T-helper 22 cell (primary cell): ENCODE data around the gene DNAJB2.
A peak's percentile ranks its signal among the peaks of the same experiment; 100 is the strongest.

ENCODE experiments used
- DNase-seq: peaks from one replicate; pipeline ENCODE4 v3.0.0-alpha.2; 2020; ENCODE audit warnings: low read depth

The DNAJB2 gene

DNA sequence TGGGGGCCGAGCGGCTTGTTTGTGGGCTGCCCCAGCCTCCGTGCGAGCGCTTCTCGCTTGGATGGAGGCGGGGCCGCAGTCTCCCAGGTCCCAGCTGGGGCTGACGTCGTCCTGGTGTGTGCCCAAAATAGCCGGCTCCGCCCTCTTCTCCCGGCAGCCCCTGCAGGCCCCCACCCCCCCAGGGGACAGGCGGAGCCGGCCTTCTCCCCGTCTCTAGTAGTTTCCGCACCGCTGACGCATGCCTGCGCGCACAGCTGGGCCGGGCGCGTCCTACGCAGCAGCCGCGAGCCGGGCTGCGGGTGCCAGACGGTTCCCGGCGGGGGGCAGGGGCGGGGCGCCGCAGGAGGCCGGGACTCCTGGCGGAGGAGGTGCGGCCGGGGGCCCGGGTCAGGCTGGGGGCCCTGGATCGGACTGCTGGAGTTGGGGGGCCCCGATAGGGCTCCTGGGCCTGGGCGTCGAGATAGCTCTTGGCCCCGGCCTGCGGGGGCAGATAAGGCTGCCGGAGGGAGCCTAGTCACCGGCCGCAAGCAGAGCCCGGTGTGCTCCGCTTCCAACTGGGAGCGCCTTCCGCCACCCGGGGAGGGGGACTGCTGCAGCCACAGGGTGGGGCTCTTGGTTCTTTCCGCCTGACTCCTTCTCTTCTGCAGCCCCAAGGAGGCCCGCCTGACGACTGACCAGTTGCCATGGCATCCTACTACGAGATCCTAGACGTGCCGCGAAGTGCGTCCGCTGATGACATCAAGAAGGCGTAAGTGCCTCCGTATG lies at the start of gene DNAJB2:
Gene DNAJB2 (plus strand): TSS at position 216 of the 765 bp plus-strand sequence. CDS start 468 bp downstream, at position 684.
- peak; percentile 99 for DNase-seq

DNA sequence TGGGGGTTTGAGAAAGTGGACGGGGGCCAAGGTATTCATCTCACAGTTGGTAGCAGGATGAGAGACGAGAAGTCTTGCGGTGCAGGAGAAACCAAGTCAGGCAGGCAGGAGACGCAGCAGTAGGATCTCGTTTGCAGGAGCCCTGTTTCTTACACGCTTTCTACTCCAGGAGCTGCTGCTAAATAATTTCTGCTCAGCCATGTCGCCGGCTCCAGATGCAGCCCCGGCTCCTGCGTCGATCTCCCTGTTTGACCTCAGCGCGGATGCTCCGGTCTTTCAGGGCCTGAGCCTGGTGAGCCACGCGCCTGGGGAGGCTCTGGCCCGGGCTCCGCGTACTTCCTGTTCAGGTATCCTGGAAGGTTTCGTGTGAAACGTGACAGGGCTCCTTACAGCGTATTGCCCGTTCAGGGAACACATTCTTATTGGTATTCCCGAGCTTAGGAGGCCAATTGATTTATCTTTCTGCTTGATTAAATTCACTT lies 49.1 kb upstream of the DNAJB2 start:
- no peak for DNase-seq

DNA sequence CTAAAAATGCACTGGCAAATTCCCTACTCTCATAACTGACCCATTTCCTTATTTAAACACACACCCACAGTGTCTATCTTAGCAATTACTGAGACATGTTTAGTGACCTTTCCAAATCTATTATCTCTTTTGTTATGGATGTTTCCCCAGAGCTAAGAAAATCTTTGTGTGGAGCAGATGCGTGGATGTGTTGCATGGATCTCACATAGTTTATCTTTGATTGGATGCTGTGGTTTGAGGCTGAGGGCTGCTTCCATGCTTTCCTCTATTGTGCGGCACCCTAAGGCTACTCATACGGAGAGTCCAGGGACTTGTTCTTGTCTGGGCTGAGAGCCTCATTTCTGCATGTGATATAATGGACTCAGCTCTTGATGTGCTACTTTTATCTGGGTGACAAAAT lies 44.8 kb upstream of the DNAJB2 start:
- DNase-seq = no peak

DNA sequence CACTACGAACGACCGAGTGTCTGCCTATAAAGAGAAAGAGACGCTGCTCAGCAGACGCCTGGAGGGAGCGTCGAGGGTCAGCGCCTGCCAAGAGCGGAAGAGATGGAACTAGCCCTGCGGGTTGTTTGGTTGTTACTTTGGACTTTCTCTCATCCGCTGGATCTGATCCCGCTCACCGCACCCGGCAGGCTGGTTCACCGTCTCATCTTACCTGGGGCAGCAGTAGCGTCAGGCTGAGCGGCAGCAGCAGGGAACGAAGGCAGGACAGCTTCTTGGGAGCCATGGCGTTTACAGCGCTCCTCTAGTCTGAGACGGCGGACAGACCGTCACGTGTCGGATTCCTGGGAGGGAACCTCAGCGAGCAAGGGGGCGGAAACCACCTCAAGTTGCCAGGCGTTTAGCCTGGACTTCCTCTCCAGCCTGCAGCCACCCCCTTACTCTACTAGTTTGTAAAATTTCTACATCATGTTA lies 35.8 kb upstream of the DNAJB2 start:
- no peak for DNase-seq

DNA sequence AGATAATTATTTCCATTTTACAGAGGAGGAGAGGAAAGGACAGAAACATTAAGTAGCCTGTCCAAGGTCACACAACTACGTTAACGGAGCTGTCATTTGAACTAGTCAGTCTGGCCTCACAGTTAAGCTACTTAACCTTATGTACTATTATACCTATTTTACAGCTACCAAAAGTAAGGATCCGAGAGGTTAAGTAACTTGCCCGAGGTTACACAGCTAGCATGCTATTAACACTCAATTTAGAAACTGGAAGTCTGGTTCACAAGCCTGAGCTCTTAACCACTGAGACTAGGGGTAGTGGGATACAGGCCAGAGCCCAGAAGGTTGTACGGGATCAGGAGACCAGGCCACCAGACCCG lies 34.4 kb upstream of the DNAJB2 start:
- no peak for DNase-seq

DNA sequence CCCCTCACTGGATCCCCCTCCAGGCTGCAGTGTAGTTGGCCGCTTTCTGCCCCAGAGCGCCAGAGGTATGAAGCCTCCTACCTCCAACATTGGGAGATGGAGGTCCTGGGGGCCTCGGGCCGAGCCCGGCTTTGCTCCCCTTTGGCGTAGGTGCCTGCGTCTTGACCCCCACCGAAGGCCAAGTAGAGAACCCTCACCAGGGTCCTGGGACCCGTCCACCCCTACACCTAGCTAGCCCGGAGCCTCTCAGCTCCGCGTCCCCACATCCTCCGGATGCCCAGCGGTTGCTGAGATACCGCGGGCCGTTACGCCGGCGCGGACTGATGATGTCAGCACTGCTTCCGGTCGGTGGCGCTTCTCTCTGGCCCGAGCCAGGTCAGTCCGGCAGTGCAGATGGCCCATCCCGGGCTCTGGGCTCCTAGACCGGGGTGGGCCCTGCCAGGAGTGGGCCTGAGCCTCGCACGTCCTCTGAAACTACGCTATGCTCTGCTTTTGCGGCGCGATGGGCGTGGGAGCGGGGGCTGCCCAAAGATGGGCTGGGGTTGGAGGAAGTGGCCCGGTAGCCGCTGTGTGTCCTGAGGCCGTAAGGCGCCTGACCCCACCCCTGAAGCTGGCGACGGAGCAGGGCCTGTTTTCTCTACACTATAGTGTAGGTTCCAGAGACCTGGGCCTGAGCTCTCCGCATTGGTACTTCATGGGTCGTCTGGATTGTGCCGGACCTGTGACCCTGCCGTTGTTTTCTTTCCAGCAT lies 33.8 kb upstream of the DNAJB2 start, which contains the start of the genes GLB1L and STK16:
Gene GLB1L (minus strand): TSS at position 297 of the 751 bp plus-strand sequence. CDS start 1,871 bp downstream, outside the sequence.
Gene STK16 (plus strand): TSS at position 332 of the 751 bp plus-strand sequence. CDS start 521 bp downstream, outside the sequence.
- DNase-seq = peak; percentile 63

DNA sequence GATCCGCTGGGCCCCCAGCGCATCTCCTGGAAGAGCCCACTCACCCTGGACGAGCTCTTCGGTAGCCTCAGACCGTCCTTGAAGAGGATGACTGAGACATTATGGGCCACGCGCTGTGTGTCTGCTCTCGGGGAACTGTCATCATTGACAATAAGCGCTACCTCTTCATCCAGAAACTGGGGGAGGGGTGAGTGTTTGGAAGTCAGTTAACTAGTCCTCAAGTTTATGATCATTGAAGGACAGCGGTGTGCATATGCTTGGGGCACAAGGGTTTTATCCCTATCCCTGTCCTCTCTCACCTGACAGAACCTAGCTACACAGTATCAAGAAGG lies 33.3 kb upstream of the DNAJB2 start:
- no peak for DNase-seq

DNA sequence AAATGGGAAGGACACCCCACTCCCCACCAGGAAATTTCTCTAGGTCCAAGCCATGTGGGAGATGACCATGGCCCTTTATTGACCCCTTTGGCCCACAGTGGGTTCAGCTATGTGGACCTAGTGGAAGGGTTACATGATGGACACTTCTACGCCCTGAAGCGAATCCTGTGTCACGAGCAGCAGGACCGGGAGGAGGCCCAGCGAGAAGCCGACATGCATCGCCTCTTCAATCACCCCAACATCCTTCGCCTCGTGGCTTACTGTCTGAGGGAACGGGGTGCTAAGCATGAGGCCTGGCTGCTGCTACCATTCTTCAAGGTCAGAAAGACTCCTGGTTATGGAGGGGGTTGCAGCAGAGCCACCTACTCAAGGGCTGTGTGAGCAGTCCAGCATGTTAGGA lies 32.6 kb upstream of the DNAJB2 start:
- no peak for DNase-seq

DNA sequence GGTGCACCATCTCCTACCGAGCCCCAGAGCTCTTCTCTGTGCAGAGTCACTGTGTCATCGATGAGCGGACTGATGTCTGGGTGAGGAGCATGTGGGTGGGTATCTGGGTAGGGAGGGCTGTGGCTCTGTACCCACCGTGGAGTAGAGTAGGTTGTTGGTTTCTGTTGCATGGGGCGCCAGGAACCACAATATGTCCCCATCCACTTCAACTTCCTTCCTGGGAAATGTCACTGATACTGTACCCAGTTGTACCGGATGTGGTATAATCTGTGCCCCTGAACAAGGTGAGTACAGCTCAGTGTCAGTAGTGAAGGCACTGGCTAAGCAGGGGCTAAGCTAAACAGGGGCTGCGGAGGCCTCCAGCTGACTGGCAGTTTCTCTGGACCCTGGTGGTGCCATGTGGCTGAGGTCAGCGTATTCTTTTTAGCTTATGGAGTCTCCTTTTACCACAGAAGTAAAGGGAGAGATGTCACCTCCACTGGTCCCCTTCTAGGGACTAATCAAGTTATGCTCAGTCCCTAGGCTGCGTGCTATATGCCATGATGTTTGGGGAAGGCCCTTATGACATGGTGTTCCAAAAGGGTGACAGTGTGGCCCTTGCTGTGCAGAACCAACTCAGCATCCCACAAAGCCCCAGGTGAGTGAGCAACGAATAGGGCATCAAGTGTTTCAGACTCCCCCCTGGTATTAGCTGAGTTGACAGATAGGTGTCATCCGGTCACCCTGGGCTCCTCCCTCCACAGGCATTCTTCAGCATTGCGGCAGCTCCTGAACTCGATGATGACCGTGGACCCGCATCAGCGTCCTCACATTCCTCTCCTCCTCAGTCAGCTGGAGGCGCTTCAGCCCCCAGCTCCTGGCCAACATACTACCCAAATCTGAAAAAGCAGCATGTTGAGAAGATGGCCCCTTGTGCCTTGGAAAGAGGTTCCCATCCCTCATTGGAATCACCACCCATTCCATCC lies 31.2 kb upstream of the DNAJB2 start:
- DNase-seq = peak; percentile 73

DNA sequence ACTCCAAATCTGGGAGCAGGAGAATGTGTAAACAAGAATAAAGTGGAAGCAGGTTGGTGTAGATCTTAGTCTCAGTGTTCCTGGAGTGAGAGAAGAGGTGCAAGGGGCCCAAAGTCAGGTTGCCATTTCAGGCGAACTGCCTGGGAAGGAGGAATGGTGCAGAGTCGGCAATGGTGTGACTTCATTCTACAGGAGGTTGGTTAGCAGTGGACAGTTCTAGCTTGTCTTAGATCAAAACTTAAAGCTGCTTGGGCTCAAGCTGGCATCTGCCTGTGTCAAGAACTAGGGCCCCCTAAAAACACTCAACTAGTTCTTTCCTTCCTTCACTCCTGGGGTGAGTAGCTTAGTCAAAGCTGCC lies 30.3 kb upstream of the DNAJB2 start:
- no peak for DNase-seq

DNA sequence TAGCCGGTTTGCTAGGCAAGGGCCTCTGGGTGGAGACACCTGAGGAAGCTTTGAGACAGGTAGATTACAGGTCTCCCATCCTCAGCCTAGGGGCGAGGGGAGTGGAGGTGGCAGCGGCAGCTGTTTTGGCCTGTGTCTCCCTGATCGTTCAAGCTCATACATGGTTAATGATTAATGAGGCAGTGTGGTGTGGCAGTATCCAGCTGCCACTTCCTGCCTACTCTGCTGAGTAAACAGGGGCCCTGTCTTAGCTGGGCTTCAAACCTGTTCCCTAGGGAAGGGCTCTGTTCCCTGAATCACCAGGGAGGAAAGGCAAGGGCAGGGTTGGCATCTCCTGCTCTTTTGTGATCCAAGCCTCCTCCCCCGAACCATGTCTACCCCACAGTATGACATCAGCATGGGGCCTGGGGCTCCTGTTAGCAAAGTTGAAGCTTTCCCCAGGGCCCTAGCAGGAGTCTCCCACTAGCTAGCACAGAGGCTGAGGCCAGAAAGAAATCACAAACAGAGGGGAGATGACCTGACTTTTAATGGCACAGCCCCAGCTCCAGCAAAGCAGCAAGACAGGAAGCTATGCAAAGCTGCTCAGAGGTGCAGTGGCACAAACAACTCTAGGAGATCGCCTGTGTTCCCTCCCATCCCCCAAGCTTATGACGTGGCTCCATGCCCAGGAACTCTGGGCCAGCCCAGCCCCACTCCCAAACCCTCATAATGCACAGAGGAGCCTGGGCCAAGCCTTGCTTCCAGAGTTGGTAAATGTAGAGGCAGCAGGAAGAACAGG lies 29.8 kb upstream of the DNAJB2 start:
- peak; percentile 61 for DNase-seq

DNA sequence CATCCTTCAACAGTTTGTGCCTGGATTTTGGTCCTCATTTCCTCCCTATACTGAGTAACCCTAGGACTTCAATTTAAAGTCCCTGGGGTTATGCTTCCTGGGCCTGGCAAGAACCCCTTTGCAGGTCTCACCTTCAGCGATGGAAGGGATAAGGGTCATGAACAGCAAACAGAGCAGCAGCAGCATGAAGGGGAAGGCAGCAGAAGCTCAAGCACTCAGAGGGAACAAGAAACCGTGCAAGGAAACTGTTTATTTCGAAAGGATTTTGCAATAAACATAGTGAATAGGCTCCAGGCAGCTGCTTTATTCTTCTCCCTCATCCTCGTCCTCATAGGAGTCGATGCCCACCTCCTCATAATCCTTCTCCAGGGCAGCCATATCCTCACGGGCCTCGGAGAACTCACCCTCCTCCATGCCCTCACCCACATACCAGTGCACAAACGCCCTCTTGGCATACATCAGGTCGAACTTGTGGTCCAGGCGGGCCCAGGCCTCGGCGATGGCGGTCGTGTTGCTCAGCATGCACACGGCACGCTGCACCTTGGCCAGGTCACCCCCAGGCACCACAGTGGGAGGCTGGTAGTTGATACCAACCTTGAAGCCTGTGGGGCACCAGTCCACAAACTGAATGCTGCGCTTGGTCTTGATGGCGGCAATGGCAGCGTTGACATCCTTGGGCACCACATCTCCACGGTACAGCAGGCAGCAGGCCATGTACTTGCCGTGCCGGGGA lies 29.0 kb upstream of the DNAJB2 start:
- no peak for DNase-seq

DNA sequence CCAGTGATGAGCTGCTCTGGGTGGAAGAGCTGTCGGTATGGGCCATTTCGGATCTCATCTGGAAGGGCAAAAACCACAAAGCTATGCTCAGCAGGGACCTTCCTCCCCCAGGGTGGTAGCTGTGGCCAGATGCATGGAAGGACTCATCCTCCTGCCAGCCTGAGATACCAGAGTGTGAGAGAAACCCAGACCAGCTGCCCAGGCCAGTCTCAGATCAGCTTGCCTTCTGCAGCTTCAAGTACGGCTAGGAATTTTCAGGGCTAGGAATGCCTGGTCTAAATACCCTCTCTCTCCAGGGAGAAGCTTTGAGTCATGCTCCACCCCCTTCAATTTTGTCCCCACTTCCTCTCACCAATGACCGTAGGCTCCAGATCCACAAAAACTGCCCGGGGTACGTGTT lies 27.5 kb upstream of the DNAJB2 start:
- no peak for DNase-seq

DNA sequence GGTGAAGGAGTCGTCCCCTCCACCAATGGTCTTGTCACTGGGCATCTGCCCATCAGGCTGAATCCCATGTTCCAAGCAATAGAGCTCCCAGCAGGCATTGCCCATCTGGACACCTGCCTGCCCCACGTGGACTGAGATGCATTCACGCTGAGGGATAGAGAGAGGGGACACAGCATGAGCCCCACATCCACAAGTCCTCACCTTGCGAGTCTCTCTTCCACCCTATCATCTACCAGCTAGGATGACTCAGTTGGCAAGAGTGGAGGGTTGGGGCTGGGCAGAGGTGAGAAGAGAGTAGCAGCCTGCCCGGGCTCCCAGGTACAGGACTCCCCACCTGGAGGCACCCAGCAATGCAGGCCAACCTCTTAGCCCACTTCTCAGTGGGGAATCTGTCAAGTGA lies 27.1 kb upstream of the DNAJB2 start:
- no peak for DNase-seq

DNA sequence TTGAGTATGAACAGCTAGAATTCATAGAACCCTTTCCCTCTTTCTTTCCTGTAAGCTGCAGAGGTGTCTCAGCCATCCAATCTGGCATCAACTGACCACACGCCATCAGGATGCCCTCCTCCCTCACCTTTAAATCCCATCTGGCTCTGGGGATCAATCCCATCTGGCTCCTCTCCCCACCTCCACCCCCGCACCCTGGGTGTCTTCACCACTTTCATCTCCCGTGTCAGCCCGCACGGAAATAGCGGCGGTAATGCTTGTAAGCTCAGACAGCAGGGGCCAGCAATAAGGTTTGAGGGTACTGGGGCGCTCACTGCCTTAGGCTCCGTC lies 26.6 kb upstream of the DNAJB2 start:
- DNase-seq = no peak

DNA sequence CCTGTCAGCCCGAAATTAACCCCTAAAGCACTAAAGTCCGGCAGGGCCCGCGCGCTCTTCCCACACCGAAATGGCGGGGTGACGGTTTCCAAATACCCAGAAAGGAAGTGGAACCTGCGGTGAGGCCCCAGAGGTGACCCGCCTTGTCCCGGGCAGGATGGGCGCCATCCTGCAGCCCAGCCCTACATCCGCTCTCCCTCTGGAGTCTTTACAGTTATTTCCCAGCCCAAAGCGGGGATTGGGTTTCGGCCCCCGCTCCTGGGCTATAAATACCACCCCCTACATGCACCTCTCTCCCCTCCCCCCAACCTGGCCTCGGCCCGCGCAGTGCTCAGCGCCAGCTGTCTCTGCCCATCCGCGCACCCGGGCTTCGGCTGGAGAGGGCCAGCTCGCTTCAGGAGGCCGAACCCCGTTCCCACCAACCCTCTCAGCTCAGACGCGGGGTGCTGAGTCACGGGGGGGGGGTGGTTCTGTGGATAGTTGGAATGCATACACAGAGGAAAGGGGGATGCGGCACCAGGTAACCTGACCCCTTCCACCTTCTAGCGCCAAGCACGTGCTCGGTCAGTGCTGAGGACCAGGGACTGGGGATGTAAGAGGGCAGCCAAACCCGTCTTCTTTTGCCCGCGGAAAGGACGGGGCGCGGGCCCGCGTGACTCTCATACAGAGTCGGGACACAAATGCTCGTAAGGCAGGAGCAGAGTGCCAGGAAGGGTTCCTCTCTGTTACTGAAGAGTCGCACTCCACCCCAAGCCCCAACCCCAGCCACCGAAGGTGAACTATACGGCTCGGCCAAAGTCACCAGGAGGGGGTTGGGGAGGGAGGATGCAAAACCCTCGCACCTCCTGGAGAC lies 26.0 kb upstream of the DNAJB2 start, which contains the start of gene TUBA4B:
Gene TUBA4B (plus strand): TSS at position 344 of the 853 bp plus-strand sequence. CDS start 165 bp downstream, at position 509.
- no peak for DNase-seq

DNA sequence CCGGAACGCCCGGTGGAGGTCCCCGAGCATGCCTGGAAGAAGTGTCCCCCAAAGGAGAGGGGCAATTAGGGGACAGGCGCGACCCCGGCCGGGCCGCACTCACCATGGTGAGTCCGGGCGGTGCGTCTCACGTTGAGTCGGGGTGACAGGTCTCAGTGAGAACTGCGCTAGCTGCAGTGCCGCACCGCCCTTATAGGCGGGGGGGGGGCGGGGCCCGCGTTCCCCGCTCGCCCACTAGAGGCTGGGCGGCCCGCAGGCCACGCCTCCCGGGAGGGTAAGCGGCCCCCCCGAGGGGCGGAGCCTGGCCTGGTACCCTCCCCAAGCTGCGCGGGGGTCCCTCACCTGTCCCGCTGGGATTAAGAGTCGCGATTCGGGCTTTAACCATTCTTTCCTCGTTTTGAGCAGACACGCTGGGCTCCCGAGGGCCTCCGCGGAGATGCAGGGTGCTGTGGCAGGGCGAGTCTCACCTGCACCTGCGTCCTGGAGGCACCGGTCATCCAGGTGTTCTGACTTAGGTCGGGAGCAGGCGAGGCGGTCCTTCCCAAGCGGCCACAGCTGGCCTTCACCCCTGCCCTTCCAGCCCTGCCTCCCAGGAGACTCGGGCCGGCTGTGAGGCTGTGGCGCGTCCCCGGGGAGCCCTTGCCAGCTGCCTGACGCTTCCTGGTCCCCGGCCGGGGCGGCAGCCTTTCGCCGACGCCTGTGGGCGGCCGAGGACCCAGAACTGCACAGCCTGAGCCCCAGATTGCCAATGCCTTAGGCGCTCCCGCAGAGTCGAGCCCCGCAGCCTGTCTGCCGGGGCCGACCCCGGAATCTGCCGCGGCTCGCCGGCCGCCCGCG lies 25.2 kb upstream of the DNAJB2 start, which contains the start of gene TUBA4A:
Gene TUBA4A (minus strand): TSS at position 166 of the 837 bp plus-strand sequence. CDS start 60 bp downstream, at position 106.
- DNase-seq = peak; percentile 85

DNA sequence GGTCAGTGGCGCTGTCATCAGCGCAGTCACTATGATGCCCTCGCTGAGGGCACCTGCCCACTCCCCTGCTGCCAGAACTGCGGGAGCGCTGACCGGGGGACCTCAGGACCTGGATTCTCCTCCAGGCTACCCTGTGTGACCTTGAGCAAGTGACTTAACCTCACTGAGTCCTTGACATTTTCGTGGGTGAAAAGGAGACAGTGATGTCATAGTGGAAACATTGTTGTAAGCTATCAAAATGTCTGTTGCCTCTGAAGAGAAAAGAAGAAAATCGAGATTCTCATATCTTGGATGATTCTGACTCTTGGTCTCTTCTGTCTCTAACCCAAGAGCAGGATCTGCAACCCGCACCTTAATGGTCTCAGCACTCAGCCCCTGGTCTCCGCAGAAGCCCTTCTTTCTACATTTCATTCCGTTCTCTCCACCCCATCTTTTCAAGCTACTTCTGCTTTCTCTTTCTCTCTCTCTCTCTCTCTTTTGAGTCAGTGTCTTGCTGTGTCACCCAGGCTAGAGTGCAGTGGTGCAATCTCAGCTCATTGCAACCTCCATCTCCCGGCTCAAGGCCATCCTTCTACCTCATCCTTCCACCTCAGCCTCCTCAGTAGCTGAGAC lies 24.5 kb upstream of the DNAJB2 start:
- DNase-seq = no peak
